Hepatocyte (in vitro differentiated cells): ENCODE results near the gene SPTSSA.

ENCODE experiments used
- EZH2 ChIP-seq: fragments of 200-600 bp; sonication (generic); IDR thresholded peaks from 2 replicates; pipeline ENCODE4 v1.6.1; 2016; ENCODE audit warnings: antibody characterized with exemption, mild to moderate bottlenecking, borderline replicate concordance
- TF ChIP-seq, protein P1 (sequence below): fragments of 200-600 bp; sonication (generic); IDR thresholded peaks from 2 replicates; pipeline ENCODE4 v1.5.1; 2016; ENCODE audit warnings: antibody characterized with exemption, mild to moderate bottlenecking; ENCODE audit not compliant: poor library complexity

DNA sequence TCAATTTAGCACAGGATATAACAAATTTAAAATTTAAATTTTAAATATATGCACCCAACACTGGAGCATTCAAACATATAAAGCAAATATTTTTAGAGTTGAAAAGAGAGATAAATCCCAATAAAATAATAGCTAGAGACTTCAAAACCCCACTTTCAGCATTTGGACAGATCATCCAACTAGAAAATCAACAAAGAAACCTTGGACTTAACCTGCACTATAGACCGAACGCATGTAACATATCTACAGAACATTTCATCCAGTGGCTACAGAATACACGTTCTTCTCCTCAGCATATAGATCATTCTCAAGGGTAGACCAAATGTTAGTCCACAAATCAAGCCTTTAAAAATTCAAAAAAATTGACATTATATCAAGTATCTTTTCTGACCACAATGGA, 64.0 kb downstream of the SPTSSA start:
- TF ChIP-seq, protein P1, sequence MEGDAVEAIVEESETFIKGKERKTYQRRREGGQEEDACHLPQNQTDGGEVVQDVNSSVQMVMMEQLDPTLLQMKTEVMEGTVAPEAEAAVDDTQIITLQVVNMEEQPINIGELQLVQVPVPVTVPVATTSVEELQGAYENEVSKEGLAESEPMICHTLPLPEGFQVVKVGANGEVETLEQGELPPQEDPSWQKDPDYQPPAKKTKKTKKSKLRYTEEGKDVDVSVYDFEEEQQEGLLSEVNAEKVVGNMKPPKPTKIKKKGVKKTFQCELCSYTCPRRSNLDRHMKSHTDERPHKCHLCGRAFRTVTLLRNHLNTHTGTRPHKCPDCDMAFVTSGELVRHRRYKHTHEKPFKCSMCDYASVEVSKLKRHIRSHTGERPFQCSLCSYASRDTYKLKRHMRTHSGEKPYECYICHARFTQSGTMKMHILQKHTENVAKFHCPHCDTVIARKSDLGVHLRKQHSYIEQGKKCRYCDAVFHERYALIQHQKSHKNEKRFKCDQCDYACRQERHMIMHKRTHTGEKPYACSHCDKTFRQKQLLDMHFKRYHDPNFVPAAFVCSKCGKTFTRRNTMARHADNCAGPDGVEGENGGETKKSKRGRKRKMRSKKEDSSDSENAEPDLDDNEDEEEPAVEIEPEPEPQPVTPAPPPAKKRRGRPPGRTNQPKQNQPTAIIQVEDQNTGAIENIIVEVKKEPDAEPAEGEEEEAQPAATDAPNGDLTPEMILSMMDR, result no peak
- no peak for TF ChIP-seq EZH2
